Measurements from ENCODE around the gene IL23A.
"Not testable (repeated sequence)": the region's sequence is repeated elsewhere in the genome, so short reads cannot be mapped to it uniquely, and the experiment has no call there.

The IL23A gene

DNA sequence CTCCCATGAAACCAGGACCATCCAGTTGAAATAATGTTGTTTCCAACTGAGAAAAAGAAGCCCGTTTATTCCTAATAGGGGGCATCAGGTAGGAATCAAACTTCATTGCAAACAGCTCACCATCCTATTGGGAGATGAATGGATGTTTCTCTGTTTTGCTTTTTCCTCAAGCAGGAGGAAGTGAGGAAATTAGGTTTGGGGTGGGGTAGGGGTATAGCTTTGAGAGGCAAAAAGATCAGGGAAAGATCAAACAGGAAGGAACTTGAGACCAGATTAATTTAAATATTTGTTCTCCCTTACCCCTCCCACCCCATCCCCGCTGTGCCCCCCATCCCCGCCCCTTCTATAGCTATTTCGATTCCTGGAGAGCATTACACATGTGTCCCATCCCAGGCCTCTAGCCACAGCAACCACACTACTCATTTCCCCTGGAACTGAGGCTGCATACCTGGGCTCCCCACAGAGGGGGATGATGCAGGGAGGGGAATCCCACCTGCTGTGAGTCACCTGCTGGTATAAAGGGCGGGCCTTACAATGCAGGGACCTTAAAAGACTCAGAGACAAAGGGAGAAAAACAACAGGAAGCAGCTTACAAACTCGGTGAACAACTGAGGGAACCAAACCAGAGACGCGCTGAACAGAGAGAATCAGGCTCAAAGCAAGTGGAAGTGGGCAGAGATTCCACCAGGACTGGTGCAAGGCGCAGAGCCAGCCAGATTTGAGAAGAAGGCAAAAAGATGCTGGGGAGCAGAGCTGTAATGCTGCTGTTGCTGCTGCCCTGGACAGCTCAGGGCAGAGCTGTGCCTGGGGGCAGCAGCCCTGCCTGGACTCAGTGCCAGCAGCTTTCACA lies at the start of gene IL23A:
Gene IL23A (plus strand): TSS at position 577 of the 850 bp plus-strand sequence. CDS start 161 bp downstream, at position 738.
- in situ Hi-C loops (cut with HindIII; ENCODE audit: low sequenced_read_pairs): no loop called here

DNA sequence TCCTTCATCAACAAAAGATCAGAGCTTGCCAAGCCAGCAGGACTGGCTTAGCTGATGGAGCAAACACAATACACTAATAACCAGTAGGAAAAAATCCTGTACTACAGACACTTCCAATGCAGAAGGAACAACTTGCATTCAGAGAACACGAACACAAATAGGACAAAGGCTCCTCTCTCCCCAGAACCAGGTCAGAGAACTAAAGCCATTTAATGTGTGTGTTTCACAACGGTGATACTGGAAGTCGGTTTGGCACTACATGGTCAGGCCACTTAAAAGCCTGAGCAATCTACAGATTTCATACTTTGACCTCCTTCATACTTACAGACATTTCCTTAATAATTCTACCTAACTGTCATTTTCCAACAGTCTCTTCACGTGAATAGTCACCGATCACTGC lies 44.9 kb upstream of the IL23A start:
- in situ Hi-C loops (cut with HindIII; ENCODE audit: low sequenced_read_pairs): no loop called here

DNA sequence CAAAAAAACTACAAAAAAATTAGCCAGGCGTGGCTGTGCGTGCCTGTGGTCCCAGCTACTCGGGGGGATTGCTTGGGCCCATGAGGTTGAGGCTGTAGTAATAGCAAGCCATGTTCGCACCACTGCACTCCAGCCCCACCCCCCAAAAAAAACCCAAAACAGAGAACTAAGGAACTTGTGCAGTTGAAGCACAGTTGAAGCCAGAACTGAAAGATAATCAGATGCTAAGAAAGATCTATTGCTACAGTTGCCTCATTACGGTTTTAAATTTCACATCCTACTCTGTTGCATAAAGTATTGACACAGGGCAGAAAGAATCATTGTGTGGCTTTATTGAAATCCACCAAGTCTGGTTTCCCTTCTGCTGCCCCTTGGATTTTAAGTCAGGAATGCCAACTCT lies 42.4 kb upstream of the IL23A start:
- in situ Hi-C loops (cut with HindIII; ENCODE audit: low sequenced_read_pairs): no loop called here

- in situ Hi-C loops (cut with HindIII; ENCODE audit: low sequenced_read_pairs): no loop called here
These were observed 41.3 kb upstream of the IL23A start for GRCh38 chr12:56297400-56297799.

GRCh38 chr12:56298828-56299227 lies 39.9 kb upstream of the IL23A start:
- in situ Hi-C loops (cut with HindIII; ENCODE audit: low sequenced_read_pairs): no loop called here

GRCh38 chr12:56299308-56299852 lies 39.3 kb upstream of the IL23A start:
- in situ Hi-C loops (cut with HindIII; ENCODE audit: low sequenced_read_pairs): no loop called here

- in situ Hi-C loops (cut with HindIII; ENCODE audit: low sequenced_read_pairs): no loop called here
These were observed 38.6 kb upstream of the IL23A start, which contains the start of gene CS for GRCh38 chr12:56299853-56300643. Gene CS, minus strand, starts transcription at chr12:56300330. Its CDS starts 129 bp downstream, at chr12:56300201.

GRCh38 chr12:56300644-56301464 lies 37.8 kb upstream of the IL23A start:
- in situ Hi-C loops (cut with HindIII; ENCODE audit: low sequenced_read_pairs): no loop called here

GRCh38 chr12:56304276-56304675 lies 34.4 kb upstream of the IL23A start:
- in situ Hi-C loops (cut with HindIII; ENCODE audit: low sequenced_read_pairs): no loop called here

DNA sequence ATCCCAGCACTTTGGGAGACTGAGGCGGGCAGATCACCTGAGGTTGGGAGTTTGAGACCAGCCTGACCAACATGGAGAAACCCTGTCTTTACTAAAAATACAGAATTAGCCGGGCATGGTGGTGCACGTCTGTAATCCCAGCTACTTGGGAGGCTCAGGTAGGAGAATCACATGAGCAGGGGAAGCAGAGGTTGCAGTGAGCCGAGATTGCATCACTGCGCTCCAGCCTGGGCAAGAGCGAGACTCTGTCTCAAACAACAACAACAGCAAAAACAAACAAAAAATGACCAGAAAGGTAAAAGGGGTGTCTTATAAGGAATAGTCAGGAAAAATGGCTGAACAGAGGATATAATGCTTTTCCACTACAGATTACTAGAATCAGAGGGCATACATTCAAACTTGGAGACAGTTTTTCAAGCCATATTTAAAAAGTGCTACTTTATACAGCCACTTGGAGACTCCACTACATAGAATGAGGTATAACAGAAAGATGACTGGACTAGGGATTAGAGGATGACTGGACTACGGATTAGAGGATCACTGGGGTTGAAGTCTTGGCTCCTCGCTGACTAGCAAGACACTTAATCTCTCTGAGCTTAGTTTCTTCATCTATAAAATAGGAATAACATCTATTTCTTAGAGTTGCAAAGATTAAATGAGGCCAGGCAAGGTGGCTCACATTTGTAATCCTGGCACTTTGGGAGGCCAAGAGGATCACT lies 33.7 kb upstream of the IL23A start:
- in situ Hi-C loops (cut with HindIII; ENCODE audit: low sequenced_read_pairs): no loop called here

DNA sequence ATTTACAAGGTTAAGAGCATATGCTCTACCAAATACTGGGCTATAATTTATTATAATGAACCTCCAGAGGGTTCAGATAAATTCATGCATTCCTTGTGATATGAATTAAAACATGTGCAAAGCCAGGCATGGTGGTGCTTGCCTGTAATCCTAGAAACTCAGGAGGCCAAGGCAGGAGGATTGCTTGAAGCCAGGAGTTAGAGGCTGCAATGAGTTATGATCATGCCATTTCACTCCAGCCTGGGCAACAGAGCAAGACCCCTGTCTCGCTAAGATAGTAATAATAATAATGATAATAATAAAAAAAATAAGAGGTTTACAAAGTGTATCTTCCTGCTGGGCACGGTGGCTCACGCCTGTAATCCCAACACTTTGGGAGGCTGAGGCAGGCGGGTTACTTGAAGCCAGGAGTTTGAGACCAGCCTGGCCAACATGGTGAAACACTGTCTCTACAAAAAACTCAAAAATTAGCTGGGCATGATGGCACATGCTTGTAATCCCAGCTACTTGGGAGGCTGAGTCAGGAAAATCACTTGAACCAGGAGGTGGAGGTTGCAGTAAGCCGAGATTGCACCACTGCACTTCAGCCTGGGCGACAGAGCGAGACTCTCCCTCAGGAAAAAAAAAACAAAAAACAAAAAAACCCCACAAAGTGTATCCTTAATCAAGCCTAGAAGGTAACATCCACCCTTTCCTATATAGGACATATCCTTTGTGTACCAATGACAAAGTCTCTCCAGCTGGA lies 31.3 kb upstream of the IL23A start:
- in situ Hi-C loops (cut with HindIII; ENCODE audit: low sequenced_read_pairs): no loop called here

DNA sequence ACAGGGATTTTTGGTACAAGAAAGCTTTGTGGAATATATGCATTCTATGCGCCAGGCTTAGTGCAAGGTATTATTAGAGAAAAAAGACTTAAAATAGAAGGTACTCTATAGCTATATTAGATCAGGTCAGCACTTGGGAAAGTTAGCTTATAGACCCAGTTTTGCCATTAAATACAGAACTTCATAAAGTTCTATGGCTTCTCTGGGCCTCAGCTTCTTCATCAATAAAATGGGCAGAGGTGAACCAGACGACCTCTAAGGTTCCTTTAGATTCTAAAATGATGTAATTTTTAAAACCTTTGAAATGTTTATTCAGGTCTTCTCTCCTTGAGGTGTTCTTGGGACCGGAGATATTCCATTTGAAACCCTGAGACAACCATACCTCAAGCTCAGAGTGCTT lies 30.0 kb upstream of the IL23A start:
- in situ Hi-C loops (cut with HindIII; ENCODE audit: low sequenced_read_pairs): no loop called here

GRCh38 chr12:56311003-56311402 lies 27.7 kb upstream of the IL23A start:
- in situ Hi-C loops (cut with HindIII; ENCODE audit: low sequenced_read_pairs): no loop called here

DNA sequence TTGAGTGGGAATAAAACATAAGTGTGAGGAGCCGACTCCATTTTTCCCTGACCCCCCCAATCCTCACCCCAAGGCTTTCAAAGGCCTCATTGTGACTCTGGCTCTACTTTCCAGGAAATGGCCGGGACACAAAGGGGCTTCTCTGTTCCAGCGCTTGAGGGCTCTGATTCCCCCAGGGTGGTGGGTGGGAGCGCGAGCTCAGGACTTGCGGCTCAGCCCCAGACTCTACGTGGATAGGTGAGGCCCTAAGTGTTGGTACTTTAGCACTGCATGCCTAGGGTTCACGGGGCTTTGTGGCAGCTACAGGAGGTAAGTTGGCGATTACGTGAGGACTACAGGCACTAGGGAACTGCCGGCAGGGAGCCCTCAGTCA lies 23.4 kb upstream of the IL23A start:
- in situ Hi-C loops (cut with HindIII; ENCODE audit: low sequenced_read_pairs): loop anchor here (5.0 kb wide), 2 partner anchors 47 to 92 kb away; partner anchors contain the start of genes APOF and STAT2

DNA sequence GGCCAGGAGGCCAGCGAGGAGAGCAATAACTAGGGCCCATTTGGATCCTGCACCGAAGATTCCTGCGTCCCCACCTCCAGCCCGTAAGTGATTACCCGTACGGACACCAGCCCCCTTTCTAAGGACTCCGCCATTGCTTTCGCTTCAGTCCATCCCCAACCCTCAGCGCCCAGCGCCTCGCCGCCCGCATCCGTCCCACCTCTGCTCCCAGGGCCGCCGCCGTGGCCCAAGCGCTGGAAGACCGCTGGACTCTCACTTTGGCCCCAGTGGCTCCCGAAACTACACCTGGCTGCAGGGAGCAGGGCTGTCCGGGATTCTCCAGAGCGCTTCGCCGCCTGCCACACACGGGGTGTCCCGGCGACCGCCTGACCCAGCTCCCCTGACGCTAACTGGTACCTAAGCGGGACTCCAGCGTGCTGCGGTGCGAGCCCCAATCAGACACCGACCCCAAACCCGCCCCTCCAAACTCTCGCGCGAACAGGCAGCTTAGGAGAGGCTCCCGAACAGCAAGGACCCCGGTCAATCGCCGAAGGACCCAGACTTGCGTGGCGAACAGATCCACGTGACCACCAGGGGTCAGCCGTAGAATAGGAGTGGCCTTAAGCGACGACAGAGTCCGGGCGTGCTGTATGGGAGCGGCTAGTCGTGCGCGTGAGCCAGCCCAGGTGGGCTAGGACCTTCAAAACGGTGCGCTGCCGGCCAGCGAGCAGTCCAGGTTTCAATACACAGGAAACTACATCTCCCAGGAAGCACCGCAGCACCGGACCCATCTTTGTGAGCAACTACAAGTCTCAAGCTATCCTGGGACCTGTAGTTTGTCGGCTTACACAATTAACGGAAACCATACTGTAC lies 22.8 kb upstream of the IL23A start, which contains the start of gene CNPY2:
Gene CNPY2 (minus strand): TSS at position 367 of the 852 bp plus-strand sequence. CDS start 771 bp downstream, outside the sequence.
- in situ Hi-C loops (cut with HindIII; ENCODE audit: low sequenced_read_pairs): loop anchor here (5.0 kb wide), 2 partner anchors 46 to 91 kb away; partner anchors contain the start of genes APOF and STAT2

- in situ Hi-C loops (cut with HindIII; ENCODE audit: low sequenced_read_pairs): loop anchor here (5.0 kb wide), 2 partner anchors 45 to 90 kb away; partner anchors contain the start of genes APOF and STAT2
These were observed 21.0 kb upstream of the IL23A start for GRCh38 chr12:56317675-56318074.

- in situ Hi-C loops (cut with HindIII; ENCODE audit: low sequenced_read_pairs): no loop called here
These were observed 17.7 kb upstream of the IL23A start for GRCh38 chr12:56321027-56321426.

DNA sequence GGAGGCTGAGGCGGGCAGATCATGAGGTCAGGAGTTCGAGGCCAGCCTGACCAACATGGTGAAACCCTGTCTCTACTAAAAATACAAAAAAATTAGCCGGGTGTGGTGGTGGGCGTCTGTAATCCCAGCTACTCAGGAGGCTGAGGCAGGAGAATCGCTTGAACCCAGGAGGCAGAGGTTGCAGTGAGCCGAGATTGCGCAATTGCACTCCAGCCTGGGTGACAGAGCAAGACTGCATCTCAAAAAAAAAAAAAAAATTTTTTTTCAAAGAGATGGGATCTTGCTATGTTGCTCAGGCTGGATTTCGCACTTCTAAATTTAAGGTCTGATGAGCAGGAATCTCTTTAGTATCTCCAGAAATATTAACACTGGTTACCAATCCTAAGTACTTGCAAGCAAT lies 17.1 kb upstream of the IL23A start:
- in situ Hi-C loops (cut with HindIII; ENCODE audit: low sequenced_read_pairs): not testable (repeated sequence)
